DND-41 (cell line): Measurements from ENCODE around the gene TOX2.

Experiments used
- EZH2 ChIP-seq: IDR thresholded peaks from 3 replicates; pipeline ENCODE4 v1.6.1; 2012; ENCODE audit warnings: borderline replicate concordance, low read depth, mild to moderate bottlenecking, moderate library complexity, low read length, inconsistent platforms; ENCODE audit not compliant: severe bottlenecking
- TF ChIP-seq, protein P1 (sequence below): IDR thresholded peaks from 2 replicates; pipeline ENCODE4 v1.5.1; 2012; ENCODE audit warnings: borderline replicate concordance, low read length, moderate library complexity, mild to moderate bottlenecking; ENCODE audit not compliant: poor library complexity, severe bottlenecking; ENCODE audit errors: extremely low read depth

DNA sequence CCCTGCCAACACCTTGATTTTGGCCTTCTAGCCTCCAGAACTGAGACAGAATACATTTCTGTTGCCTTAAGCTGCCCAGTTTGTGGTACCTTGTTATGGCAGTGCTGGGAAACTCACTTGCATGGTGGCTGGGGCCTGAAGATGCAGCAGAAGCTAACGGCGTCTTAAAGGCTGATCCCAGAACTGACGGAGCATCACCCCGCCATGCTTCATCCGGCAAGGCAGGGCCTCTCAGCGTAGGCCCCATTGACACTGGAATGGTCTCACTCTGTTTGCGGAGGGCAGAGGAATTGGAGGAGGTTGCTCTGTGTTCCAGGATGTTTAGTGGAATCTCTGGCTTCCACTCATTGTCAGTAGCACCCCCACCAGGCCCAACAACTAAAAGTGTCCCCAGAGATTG, 170.2 kb downstream of the TOX2 start:
- TF ChIP-seq, protein P1, sequence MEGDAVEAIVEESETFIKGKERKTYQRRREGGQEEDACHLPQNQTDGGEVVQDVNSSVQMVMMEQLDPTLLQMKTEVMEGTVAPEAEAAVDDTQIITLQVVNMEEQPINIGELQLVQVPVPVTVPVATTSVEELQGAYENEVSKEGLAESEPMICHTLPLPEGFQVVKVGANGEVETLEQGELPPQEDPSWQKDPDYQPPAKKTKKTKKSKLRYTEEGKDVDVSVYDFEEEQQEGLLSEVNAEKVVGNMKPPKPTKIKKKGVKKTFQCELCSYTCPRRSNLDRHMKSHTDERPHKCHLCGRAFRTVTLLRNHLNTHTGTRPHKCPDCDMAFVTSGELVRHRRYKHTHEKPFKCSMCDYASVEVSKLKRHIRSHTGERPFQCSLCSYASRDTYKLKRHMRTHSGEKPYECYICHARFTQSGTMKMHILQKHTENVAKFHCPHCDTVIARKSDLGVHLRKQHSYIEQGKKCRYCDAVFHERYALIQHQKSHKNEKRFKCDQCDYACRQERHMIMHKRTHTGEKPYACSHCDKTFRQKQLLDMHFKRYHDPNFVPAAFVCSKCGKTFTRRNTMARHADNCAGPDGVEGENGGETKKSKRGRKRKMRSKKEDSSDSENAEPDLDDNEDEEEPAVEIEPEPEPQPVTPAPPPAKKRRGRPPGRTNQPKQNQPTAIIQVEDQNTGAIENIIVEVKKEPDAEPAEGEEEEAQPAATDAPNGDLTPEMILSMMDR = no peak
- no peak for TF ChIP-seq EZH2
